A673 (cell line): ENCODE data around the gene HSPA1A.

Experiments
- CTCF ChIP-seq: fragments of 300-800, 200-600 bp; sonication (generic); conservative IDR thresholded peaks from 2 replicates; pipeline ENCODE4 v1.5.1; 2017; ENCODE audit warnings: low read depth, mild to moderate bottlenecking, antibody characterized with exemption, low read length, moderate library complexity, mixed read lengths
- EZH2 ChIP-seq: fragments of 200-600 bp; sonication (generic); IDR thresholded peaks from 2 replicates; pipeline ENCODE4 v1.6.1; 2017; ENCODE audit warnings: borderline replicate concordance, low read depth, mild to moderate bottlenecking, mixed read lengths, antibody characterized with exemption, low read length; ENCODE audit not compliant: poor library complexity, severe bottlenecking

- TF ChIP-seq CTCF (no peak), EZH2 (no peak)
Observed at GRCh38 chr6:31779908-31780307, 35.4 kb upstream of the HSPA1A start.
